Tibial nerve (tissue), 4 donors: ENCODE measurements around the gene NIM1K.

Experiments used
- EP300 ChIP-seq, 2 donors: sonication (generic); formaldehyde crosslinking; IDR thresholded peaks; one replicate each; pipeline ENCODE4 v1.6.1; 2017; ENCODE audit warnings: antibody characterized with exemption in 2 of 2, mild to moderate bottlenecking in 1 of 2
- POLR2A ChIP-seq, 2 donors: fragments of 450-650 bp; IDR thresholded peaks; one replicate each; pipeline ENCODE4 v1.6.1; 2017; ENCODE audit warnings: antibody characterized with exemption in 2 of 2, mild to moderate bottlenecking in 2 of 2, moderate library complexity in 2 of 2
- TF ChIP-seq, protein P1 (sequence below), 5 experiments: fragments of 200-600 bp in 3 of 5; fragments of 450-650 bp in 2 of 5; sonication (generic) in 3 of 5; IDR thresholded peaks; one replicate each; pipeline ENCODE4 v1.5.1; 2016 to 2019; ENCODE audit warnings: antibody characterized with exemption in 5 of 5, mild to moderate bottlenecking in 3 of 5, moderate library complexity in 2 of 5

DNA sequence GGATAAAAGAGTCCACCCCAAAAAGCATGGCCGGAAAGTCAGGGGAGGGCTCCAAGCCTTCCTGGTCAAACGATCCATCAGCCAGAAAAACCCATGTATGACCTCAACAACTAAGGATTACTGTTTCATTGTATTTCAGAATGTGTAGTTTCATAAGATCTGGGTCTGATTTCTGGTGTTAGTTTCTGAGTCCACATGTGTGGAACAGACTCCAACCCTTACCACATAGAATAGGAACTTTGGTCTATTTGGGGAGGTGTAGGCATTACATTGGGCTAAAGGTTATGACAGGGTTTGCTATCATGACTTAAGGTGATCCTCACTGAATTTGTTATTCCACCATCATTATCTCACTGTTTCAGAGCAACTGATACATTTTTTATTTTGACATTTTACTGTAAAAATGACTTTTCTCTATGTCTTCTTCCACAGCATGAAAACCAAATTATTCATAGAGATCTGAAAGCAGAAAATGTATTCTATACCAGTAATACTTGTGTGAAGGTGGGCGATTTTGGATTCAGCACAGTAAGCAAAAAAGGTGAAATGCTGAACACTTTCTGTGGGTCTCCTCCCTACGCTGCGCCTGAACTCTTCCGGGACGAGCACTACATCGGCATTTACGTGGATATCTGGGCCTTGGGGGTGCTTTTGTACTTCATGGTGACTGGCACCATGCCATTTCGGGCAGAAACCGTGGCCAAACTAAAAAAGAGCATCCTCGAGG is 87.7 kb downstream of the NIM1K start:
- TF ChIP-seq, protein P1, sequence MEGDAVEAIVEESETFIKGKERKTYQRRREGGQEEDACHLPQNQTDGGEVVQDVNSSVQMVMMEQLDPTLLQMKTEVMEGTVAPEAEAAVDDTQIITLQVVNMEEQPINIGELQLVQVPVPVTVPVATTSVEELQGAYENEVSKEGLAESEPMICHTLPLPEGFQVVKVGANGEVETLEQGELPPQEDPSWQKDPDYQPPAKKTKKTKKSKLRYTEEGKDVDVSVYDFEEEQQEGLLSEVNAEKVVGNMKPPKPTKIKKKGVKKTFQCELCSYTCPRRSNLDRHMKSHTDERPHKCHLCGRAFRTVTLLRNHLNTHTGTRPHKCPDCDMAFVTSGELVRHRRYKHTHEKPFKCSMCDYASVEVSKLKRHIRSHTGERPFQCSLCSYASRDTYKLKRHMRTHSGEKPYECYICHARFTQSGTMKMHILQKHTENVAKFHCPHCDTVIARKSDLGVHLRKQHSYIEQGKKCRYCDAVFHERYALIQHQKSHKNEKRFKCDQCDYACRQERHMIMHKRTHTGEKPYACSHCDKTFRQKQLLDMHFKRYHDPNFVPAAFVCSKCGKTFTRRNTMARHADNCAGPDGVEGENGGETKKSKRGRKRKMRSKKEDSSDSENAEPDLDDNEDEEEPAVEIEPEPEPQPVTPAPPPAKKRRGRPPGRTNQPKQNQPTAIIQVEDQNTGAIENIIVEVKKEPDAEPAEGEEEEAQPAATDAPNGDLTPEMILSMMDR (IDR thresholded peaks at IDR 0.05): no peak
- no peak for TF ChIP-seq POLR2A (IDR thresholded peaks at IDR 0.05)
- TF ChIP-seq EP300 (IDR thresholded peaks at IDR 0.05): no peak
